ENCODE data around the gene OR8B4. TPM values are rescaled to one million over a fixed set of nuclear protein-coding genes. Genes with fewer than 3 reads are reported as not detected.
"Not testable (repeated sequence)": the region's sequence is repeated elsewhere in the genome, so short reads cannot be mapped to it uniquely, and the experiment has no call there.

Gene OR8B4
- polyA plus RNA-seq, 10 donors = not detected

- DNase-seq = no peak
Measured at GRCh38 chr11:124409906-124410305, 14.8 kb downstream of the OR8B4 start.

- peak in 2 of 3 donors; percentile 30 to 47 for DNase-seq
Measured at GRCh38 chr11:124405581-124405980, 19.1 kb downstream of the OR8B4 start.

- not testable (repeated sequence) for DNase-seq
Measured at GRCh38 chr11:124403186-124403585, 21.5 kb downstream of the OR8B4 start.

GRCh38 chr11:124402326-124402922 lies 22.2 kb downstream of the OR8B4 start:
- peak; percentile 59 to 71 (median 66) for DNase-seq

- DNase-seq = no peak
Measured at GRCh38 chr11:124398924-124399323, 25.7 kb downstream of the OR8B4 start, which contains the start of gene OR8B3. Gene OR8B3 (minus strand): TSS chr11:124399024. CDS start chr11:124397351, 1,673 bp downstream.

- DNase-seq = not testable (repeated sequence)
Measured at GRCh38 chr11:124396847-124397246, 27.8 kb downstream of the OR8B4 start.

- DNase-seq = no peak
Measured at GRCh38 chr11:124394408-124394807, 30.3 kb downstream of the OR8B4 start.

- DNase-seq = no peak
Measured at GRCh38 chr11:124384399-124384798, 40.3 kb downstream of the OR8B4 start, which contains the start of gene OR8B2. Gene OR8B2 (minus strand): TSS chr11:124384499. CDS start chr11:124383343, 1,156 bp downstream.

GRCh38 chr11:124382857-124383256 lies 41.8 kb downstream of the OR8B4 start:
- not testable (repeated sequence) for DNase-seq

GRCh38 chr11:124380585-124380984 lies 44.1 kb downstream of the OR8B4 start:
- DNase-seq = no peak

GRCh38 chr11:124376280-124376679 lies 48.4 kb downstream of the OR8B4 start:
- DNase-seq = no peak

Other genes with a start within 250 kb of the OR8B4 start
- not detected for gene OR10D3, start 241.5 kb downstream of the OR8B4 start, polyA plus RNA-seq (ENCODE audit: insufficient read length in 10 of 10)
- under 1 TPM in 1 of 10 donors, not detected in 9; 0.06 TPM for gene OR8G1, start 183.8 kb downstream of the OR8B4 start, polyA plus RNA-seq (ENCODE audit: insufficient read length in 10 of 10)
- gene OR8G5, start 168.5 kb downstream of the OR8B4 start, polyA plus RNA-seq (ENCODE audit: insufficient read length in 10 of 10) = under 1 TPM in 5 of 10 donors, not detected in 5; 0.20 to 0.32 (median 0.26) TPM
- gene OR8D1, start 110.9 kb downstream of the OR8B4 start, polyA plus RNA-seq (ENCODE audit: insufficient read length in 10 of 10) = under 1 TPM in 6 of 10 donors, not detected in 4; 0.01 to 0.09 (median 0.03) TPM
- not detected for gene OR8D2, start 104.7 kb downstream of the OR8B4 start, polyA plus RNA-seq (ENCODE audit: insufficient read length in 10 of 10)
- not detected for gene OR8B2, start 40.4 kb downstream of the OR8B4 start, polyA plus RNA-seq (ENCODE audit: insufficient read length in 10 of 10)
- gene OR8B3, start 25.8 kb downstream of the OR8B4 start, polyA plus RNA-seq (ENCODE audit: insufficient read length in 10 of 10) = not detected
- not detected for gene OR8B8, start 20.8 kb upstream of the OR8B4 start, polyA plus RNA-seq (ENCODE audit: insufficient read length in 10 of 10)
- not detected for gene OR8B12, start 118.8 kb upstream of the OR8B4 start, polyA plus RNA-seq (ENCODE audit: insufficient read length in 10 of 10)
- gene OR8A1, start 145.1 kb upstream of the OR8B4 start, polyA plus RNA-seq (ENCODE audit: insufficient read length in 10 of 10) = under 1 TPM in 9 of 10 donors, not detected in 1; 0.11 to 0.99 (median 0.27) TPM
- under 1 TPM in 3 of 10 donors, not detected in 7; 0.12 to 0.24 (median 0.14) TPM for gene PANX3, start 186.6 kb upstream of the OR8B4 start, polyA plus RNA-seq (ENCODE audit: insufficient read length in 10 of 10)
- 10 to 100 TPM; 18.1 to 33.1 (median 22.7) TPM for gene TBRG1, start 198.0 kb upstream of the OR8B4 start, polyA plus RNA-seq (ENCODE audit: insufficient read length in 10 of 10)
- 1 to 10 TPM; 4.1 to 8.9 (median 7.2) TPM for gene SIAE, start 248.9 kb upstream of the OR8B4 start, polyA plus RNA-seq (ENCODE audit: insufficient read length in 10 of 10)
- 1 to 10 TPM; 2.7 to 5.5 (median 3.9) TPM for gene SPA17, start 249.0 kb upstream of the OR8B4 start, polyA plus RNA-seq (ENCODE audit: insufficient read length in 10 of 10)